ENCODE measurements around the gene ATP11B.
"Not testable (repeated sequence)": the region's sequence is repeated elsewhere in the genome, so short reads cannot be mapped to it uniquely, and the experiment has no call there.

ATP11B gene

DNA sequence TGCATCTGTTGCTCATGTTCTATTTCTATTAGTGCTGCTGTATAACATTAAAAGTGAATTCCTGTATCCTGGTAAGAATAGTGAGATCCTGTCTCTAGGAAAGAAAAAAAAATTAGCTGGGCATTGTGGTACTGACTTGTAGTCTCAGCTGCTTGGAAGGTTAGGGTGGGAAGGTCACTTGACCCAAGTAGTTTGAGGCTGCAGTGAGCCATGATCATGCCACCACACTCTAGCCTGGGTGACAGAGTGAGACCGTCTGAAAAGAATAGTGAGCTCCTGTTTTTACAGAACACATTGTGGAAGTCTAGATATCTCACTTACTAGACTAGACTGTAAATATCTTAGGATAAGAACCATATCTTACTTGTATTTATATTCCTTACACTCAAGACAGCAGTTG, 4.6 kb downstream of the ATP11B start:
- no peak for TF ChIP-seq CSDC2 (CRISPR knock-in tag; IDR thresholded peaks at IDR 0.05)
- TF ChIP-seq CSRNP3 (CRISPR knock-in tag; IDR thresholded peaks at IDR 0.05): no peak
- TF ChIP-seq OSR1 (CRISPR knock-in tag; IDR thresholded peaks at IDR 0.05): no peak
- TF ChIP-seq, protein P1, sequence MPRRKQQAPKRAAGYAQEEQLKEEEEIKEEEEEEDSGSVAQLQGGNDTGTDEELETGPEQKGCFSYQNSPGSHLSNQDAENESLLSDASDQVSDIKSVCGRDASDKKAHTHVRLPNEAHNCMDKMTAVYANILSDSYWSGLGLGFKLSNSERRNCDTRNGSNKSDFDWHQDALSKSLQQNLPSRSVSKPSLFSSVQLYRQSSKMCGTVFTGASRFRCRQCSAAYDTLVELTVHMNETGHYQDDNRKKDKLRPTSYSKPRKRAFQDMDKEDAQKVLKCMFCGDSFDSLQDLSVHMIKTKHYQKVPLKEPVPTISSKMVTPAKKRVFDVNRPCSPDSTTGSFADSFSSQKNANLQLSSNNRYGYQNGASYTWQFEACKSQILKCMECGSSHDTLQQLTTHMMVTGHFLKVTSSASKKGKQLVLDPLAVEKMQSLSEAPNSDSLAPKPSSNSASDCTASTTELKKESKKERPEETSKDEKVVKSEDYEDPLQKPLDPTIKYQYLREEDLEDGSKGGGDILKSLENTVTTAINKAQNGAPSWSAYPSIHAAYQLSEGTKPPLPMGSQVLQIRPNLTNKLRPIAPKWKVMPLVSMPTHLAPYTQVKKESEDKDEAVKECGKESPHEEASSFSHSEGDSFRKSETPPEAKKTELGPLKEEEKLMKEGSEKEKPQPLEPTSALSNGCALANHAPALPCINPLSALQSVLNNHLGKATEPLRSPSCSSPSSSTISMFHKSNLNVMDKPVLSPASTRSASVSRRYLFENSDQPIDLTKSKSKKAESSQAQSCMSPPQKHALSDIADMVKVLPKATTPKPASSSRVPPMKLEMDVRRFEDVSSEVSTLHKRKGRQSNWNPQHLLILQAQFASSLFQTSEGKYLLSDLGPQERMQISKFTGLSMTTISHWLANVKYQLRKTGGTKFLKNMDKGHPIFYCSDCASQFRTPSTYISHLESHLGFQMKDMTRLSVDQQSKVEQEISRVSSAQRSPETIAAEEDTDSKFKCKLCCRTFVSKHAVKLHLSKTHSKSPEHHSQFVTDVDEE (CRISPR knock-in tag; IDR thresholded peaks at IDR 0.05): no peak
- TF ChIP-seq, protein P2, sequence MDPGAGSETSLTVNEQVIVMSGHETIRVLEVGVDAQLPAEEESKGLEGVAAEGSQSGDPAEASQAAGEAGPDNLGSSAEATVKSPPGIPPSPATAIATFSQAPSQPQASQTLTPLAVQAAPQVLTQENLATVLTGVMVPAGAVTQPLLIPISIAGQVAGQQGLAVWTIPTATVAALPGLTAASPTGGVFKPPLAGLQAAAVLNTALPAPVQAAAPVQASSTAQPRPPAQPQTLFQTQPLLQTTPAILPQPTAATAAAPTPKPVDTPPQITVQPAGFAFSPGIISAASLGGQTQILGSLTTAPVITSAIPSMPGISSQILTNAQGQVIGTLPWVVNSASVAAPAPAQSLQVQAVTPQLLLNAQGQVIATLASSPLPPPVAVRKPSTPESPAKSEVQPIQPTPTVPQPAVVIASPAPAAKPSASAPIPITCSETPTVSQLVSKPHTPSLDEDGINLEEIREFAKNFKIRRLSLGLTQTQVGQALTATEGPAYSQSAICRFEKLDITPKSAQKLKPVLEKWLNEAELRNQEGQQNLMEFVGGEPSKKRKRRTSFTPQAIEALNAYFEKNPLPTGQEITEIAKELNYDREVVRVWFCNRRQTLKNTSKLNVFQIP (CRISPR knock-in tag; IDR thresholded peaks at IDR 0.05; ENCODE audit: borderline replicate concordance, low read depth): no peak
- TF ChIP-seq GLIS3 (CRISPR knock-in tag; IDR thresholded peaks at IDR 0.05): no peak
- TF ChIP-seq ZFP3 (CRISPR knock-in tag; IDR thresholded peaks at IDR 0.05): no peak
- no peak for TF ChIP-seq ZNF70 (CRISPR knock-in tag; IDR thresholded peaks at IDR 0.05)
- TF ChIP-seq TCF4 (CRISPR knock-in tag; IDR thresholded peaks at IDR 0.05; ENCODE audit: borderline replicate concordance): no peak
- no peak for TF ChIP-seq ISL1 (CRISPR knock-in tag; IDR thresholded peaks at IDR 0.05)
- no peak for TF ChIP-seq ARNTL (CRISPR knock-in tag; IDR thresholded peaks at IDR 0.05; ENCODE audit: borderline replicate concordance, low read depth)
- TF ChIP-seq, protein P3, sequence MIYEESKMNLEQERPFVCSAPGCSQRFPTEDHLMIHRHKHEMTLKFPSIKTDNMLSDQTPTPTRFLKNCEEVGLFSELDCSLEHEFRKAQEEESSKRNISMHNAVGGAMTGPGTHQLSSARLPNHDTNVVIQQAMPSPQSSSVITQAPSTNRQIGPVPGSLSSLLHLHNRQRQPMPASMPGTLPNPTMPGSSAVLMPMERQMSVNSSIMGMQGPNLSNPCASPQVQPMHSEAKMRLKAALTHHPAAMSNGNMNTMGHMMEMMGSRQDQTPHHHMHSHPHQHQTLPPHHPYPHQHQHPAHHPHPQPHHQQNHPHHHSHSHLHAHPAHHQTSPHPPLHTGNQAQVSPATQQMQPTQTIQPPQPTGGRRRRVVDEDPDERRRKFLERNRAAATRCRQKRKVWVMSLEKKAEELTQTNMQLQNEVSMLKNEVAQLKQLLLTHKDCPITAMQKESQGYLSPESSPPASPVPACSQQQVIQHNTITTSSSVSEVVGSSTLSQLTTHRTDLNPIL (CRISPR knock-in tag; IDR thresholded peaks at IDR 0.05; ENCODE audit: low read depth): no peak

DNA sequence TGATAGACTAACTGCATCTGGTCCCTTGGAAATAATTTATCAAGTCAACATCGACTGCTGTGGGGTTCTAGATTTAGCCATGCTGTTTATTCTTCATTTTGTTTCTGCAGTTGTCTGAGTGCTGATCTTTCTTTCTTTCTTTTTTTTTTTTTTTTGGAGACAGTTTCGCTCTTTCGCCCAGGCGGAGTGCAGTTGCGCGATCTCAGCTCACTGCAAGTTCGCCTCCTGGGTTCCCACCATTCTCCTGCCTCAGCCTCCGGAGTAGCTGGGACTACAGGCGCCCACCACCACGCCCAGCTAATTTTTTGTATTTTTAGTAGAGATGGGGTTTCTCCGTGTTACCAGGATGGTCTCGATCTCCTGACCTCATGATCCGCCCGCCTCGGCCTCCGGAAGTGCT, 5.8 kb downstream of the ATP11B start:
- ATAC-seq: not testable (repeated sequence)

More for the DNA sequence above, 4.6 kb downstream of the ATP11B start:
- no peak for ATAC-seq

- no peak for TF ChIP-seq CSRNP3 (CRISPR knock-in tag; IDR thresholded peaks at IDR 0.05)
- TF ChIP-seq, protein P2 (CRISPR knock-in tag; IDR thresholded peaks at IDR 0.05; ENCODE audit: borderline replicate concordance, low read depth): no peak
- TF ChIP-seq, protein P3 (CRISPR knock-in tag; IDR thresholded peaks at IDR 0.05; ENCODE audit: low read depth): no peak
- no peak for ATAC-seq
Observed at GRCh38 chr3:182800508-182800907, 7.2 kb downstream of the ATP11B start.
